ENCODE measurements around the gene SORL1. TPM values are rescaled to one million over a fixed set of nuclear protein-coding genes. Genes with fewer than 3 reads are reported as not detected.

The SORL1 gene
- total and polyA plus RNA-seq, 2 of the 13 experiments (the other 11 are each of a cell fraction or from before 2014, with no cell fraction given), result 21.3 to 148 TPM

DNA sequence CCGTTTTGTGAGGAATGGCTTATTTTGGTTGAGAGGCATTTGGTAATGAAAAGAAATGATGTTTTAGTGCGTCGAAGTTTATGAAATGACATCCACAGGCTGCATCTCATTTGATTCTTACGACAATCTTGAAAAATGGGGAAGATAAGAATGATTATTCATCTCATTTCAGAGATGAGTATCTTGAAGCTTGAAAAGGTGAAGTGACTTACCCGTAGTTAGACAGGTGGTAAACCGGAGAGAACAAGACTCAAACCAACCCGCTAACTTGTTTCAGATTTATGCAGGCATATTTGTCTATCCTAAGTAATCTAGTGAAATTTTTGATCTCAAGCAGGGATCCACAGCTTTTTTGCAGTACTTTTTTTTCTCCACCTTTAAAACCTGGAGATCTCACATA, 9.7 kb downstream of the SORL1 start:
- Histone ChIP-seq H4K20me1 (ENCODE audit: insufficient read depth, low read length) (peaks cover 18% of the 10 kb centered on the region), H3K4me1 (ENCODE audit: insufficient read depth, low read length) (peaks cover 100% of the 10 kb centered on the region), H3K27ac (ENCODE audit: extremely low read length, insufficient read depth, low read length) (peak overlapping the region; percentile 79), H3K36me3 (replicated peaks in 1 of 2; ENCODE audit: control insufficient read depth in 1 of 2, insufficient read depth in 2 of 2, low read length in 2 of 2) (peaks cover 0 to 8% of the 10 kb centered on the region in 2 experiments; a peak in 1 of 5 replicates), H3K4me3 (replicated peaks in 1 of 3; ENCODE audit: insufficient read depth in 1 of 3, low read depth in 2 of 3, low read length in 3 of 3) (peak overlapping the region in 1 of 3 experiments; percentile 21; a peak in 1 of 6 replicates), H2AFZ (ENCODE audit: low read length) (no peak overlapping the region), H3K27me3 (ENCODE audit: control insufficient read depth in 1 of 2, insufficient read depth in 2 of 2, low read length in 2 of 2) (no peaks in the 10 kb centered on the region), H3K9ac (ENCODE audit: insufficient read depth, low read depth, low read length) (no peak overlapping the region; the same call in 1 of the 2 replicates), H3K79me2 (ENCODE audit: insufficient read depth, low read length) (peaks cover 90% of the 10 kb centered on the region), H3K9me3 (ENCODE audit: low read length) (no peaks in the 10 kb centered on the region), H3K4me2 (ENCODE audit: low read depth, low read length) (peak overlapping the region; percentile 83; the same call in 1 of the 2 replicates)
- no TSS peak for BruUV-seq (replicated peaks)
- ChIA-PET POLR2A (interaction anchor here (2.4 to 2.6 kb wide), 2 partner anchors 10 to 103 kb away, joined by 8 to 11 read pairs; partner anchors contain the start of gene SORL1), CTCF (ENCODE audit: low intra/inter-chr PET ratio, low total read pairs) (no interaction called here)
- intact Hi-C loops (cut with micrococcal nuclease; ENCODE audit: unreplicated experiment) (no loop called here), in situ Hi-C loops (cut with HindIII; ENCODE audit: extremely low pct_ligation_motif_present, low pct_unique_long_range_greater_than_20kb) (no loop called here)
- no peak for TF ChIP-seq ZFP90 (CRISPR knock-in tag; IDR thresholded peaks at IDR 0.05; ENCODE audit: borderline replicate concordance)
- TF ChIP-seq ATRX (CRISPR knock-in tag; IDR thresholded peaks at IDR 0.05; ENCODE audit: borderline replicate concordance), result no peak
- TF ChIP-seq, protein P1, sequence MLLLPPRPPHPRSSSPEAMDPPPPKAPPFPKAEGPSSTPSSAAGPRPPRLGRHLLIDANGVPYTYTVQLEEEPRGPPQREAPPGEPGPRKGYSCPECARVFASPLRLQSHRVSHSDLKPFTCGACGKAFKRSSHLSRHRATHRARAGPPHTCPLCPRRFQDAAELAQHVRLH (CRISPR knock-in tag; IDR thresholded peaks at IDR 0.05; ENCODE audit: borderline replicate concordance, low read depth), result no peak
- no peak for TF ChIP-seq CC2D1A (CRISPR knock-in tag; IDR thresholded peaks at IDR 0.05)
- TF ChIP-seq ZNF720 (CRISPR knock-in tag; IDR thresholded peaks at IDR 0.05), result no peak
- TF ChIP-seq HIVEP1 (CRISPR knock-in tag; IDR thresholded peaks at IDR 0.05), result no peak
- no peak for TF ChIP-seq HOXD1 (CRISPR knock-in tag; IDR thresholded peaks at IDR 0.05)
- no peak for TF ChIP-seq SYNCRIP (IDR thresholded peaks at IDR 0.05; ENCODE audit: insufficient read depth, low read depth, low read length)
- TF ChIP-seq, protein P2, sequence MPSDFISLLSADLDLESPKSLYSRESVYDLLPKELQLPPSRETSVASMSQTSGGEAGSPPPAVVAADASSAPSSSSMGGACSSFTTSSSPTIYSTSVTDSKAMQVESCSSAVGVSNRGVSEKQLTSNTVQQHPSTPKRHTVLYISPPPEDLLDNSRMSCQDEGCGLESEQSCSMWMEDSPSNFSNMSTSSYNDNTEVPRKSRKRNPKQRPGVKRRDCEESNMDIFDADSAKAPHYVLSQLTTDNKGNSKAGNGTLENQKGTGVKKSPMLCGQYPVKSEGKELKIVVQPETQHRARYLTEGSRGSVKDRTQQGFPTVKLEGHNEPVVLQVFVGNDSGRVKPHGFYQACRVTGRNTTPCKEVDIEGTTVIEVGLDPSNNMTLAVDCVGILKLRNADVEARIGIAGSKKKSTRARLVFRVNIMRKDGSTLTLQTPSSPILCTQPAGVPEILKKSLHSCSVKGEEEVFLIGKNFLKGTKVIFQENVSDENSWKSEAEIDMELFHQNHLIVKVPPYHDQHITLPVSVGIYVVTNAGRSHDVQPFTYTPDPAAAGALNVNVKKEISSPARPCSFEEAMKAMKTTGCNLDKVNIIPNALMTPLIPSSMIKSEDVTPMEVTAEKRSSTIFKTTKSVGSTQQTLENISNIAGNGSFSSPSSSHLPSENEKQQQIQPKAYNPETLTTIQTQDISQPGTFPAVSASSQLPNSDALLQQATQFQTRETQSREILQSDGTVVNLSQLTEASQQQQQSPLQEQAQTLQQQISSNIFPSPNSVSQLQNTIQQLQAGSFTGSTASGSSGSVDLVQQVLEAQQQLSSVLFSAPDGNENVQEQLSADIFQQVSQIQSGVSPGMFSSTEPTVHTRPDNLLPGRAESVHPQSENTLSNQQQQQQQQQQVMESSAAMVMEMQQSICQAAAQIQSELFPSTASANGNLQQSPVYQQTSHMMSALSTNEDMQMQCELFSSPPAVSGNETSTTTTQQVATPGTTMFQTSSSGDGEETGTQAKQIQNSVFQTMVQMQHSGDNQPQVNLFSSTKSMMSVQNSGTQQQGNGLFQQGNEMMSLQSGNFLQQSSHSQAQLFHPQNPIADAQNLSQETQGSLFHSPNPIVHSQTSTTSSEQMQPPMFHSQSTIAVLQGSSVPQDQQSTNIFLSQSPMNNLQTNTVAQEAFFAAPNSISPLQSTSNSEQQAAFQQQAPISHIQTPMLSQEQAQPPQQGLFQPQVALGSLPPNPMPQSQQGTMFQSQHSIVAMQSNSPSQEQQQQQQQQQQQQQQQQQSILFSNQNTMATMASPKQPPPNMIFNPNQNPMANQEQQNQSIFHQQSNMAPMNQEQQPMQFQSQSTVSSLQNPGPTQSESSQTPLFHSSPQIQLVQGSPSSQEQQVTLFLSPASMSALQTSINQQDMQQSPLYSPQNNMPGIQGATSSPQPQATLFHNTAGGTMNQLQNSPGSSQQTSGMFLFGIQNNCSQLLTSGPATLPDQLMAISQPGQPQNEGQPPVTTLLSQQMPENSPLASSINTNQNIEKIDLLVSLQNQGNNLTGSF (CRISPR knock-in tag; IDR thresholded peaks at IDR 0.05), result no peak
- DNase-seq (ENCODE audit: low spot score), result no peak
- FAIRE-seq, result no peak
- 94% methylated on average over 7 of the region's 7 CpGs for WGBS (ENCODE audit: low lambda C conversion rate)
- no peak for ATAC-seq

Data from HepG2 (cell line).